ENCODE measurements around the gene CBLC. TPM values are rescaled to one million over a fixed set of nuclear protein-coding genes. Genes with fewer than 3 reads are reported as not detected.

The CBLC gene
- total RNA-seq, 3 donors from 2014 or later (not counting 1 experiment from before 2014, with no cell fraction given): not detected

GRCh38 chr19:44758596-44758995, 19.1 kb upstream of the CBLC start:
- H3K9me3 Mint-ChIP-seq: no peaks in the 10 kb centered on the region
- intact Hi-C loops (cut with micrococcal nuclease): no loop called here
- 94% methylated on average over 9 of the region's 9 CpGs for WGBS (ENCODE audit: insufficient coverage)
- H3K27ac Mint-ChIP-seq: peak overlapping the region; percentile 21 to 88
- Histone ChIP-seq H3K36me3 (ENCODE audit: control insufficient read depth, insufficient read depth, low read length) (peaks cover 26% of the 10 kb centered on the region), H3K4me1 (ENCODE audit: control insufficient read depth, insufficient read depth, low read length) (peaks cover 58% of the 10 kb centered on the region), H3K4me3 (ENCODE audit: low read length) (no peak overlapping the region), H3K27me3 (ENCODE audit: control insufficient read depth, insufficient read depth, low read length) (no peaks in the 10 kb centered on the region), H3K9me3 (ENCODE audit: control insufficient read depth, insufficient read depth, low read length) (no peaks in the 10 kb centered on the region), H3K27ac (ENCODE audit: low read length) (no peak overlapping the region)
- ATAC-seq: no peak
- H3K27me3 Mint-ChIP-seq (ENCODE audit: low read depth in 2 of 2): no peaks in the 10 kb centered on the region
- H3K4me3 Mint-ChIP-seq: peak overlapping the region; percentile 53
- H3K4me1 Mint-ChIP-seq: peaks cover 31 to 39% of the 10 kb centered on the region in 2 donors
- TF ChIP-seq CTCF (IDR thresholded peaks at IDR 0.05): no peak
- no peak for DNase-seq
- H3K36me3 Mint-ChIP-seq: no peaks in the 10 kb centered on the region

- Histone ChIP-seq H3K4me1 (ENCODE audit: control insufficient read depth, insufficient read depth, low read length) (peaks cover 52% of the 10 kb centered on the region), H3K27me3 (ENCODE audit: control insufficient read depth, insufficient read depth, low read length) (no peaks in the 10 kb centered on the region), H3K9me3 (ENCODE audit: control insufficient read depth, insufficient read depth, low read length) (no peaks in the 10 kb centered on the region), H3K4me3 (ENCODE audit: low read length) (no peak overlapping the region), H3K36me3 (ENCODE audit: control insufficient read depth, insufficient read depth, low read length) (peaks cover 26% of the 10 kb centered on the region), H3K27ac (ENCODE audit: low read length) (no peak overlapping the region)
- no peak for DNase-seq
- TF ChIP-seq CTCF (IDR thresholded peaks at IDR 0.05): no peak
- no peaks in the 10 kb centered on the region for H3K27me3 Mint-ChIP-seq (ENCODE audit: low read depth in 2 of 2)
- no peak overlapping the region for H3K4me3 Mint-ChIP-seq
- H3K9me3 Mint-ChIP-seq: no peaks in the 10 kb centered on the region
- no peak for ATAC-seq
- peaks cover 26 to 33% of the 10 kb centered on the region in 2 donors for H3K4me1 Mint-ChIP-seq
- peak overlapping the region; percentile 85 to 88 for H3K27ac Mint-ChIP-seq
- intact Hi-C loops (cut with micrococcal nuclease): no loop called here
- no peaks in the 10 kb centered on the region for H3K36me3 Mint-ChIP-seq
- 84% methylated on average over 5 of the region's 10 CpGs for WGBS (ENCODE audit: insufficient coverage)
Measured at GRCh38 chr19:44759083-44759804, 18.4 kb upstream of the CBLC start.

GRCh38 chr19:44762038-44762437, 15.7 kb upstream of the CBLC start:
- H3K27ac Mint-ChIP-seq: peak overlapping the region in 1 of 2 donors; percentile 31
- no peaks in the 10 kb centered on the region for H3K9me3 Mint-ChIP-seq
- H3K27me3 Mint-ChIP-seq (ENCODE audit: low read depth in 2 of 2): no peaks in the 10 kb centered on the region
- Histone ChIP-seq H3K27ac (ENCODE audit: low read length) (no peak overlapping the region), H3K4me1 (ENCODE audit: control insufficient read depth, insufficient read depth, low read length) (peaks cover 28% of the 10 kb centered on the region), H3K36me3 (ENCODE audit: control insufficient read depth, insufficient read depth, low read length) (peaks cover 23% of the 10 kb centered on the region), H3K27me3 (ENCODE audit: control insufficient read depth, insufficient read depth, low read length) (no peaks in the 10 kb centered on the region), H3K4me3 (ENCODE audit: low read length) (no peak overlapping the region), H3K9me3 (ENCODE audit: control insufficient read depth, insufficient read depth, low read length) (no peaks in the 10 kb centered on the region)
- ATAC-seq (no peak), DNase-seq (peak in 1 of 2 donors; percentile 15)
- intact Hi-C loops (cut with micrococcal nuclease): no loop called here
- WGBS (ENCODE audit: insufficient coverage): 85% methylated on average over 5 of the region's 8 CpGs
- peaks cover 17 to 19% of the 10 kb centered on the region in 2 donors for H3K4me1 Mint-ChIP-seq
- no peak overlapping the region for H3K4me3 Mint-ChIP-seq
- no peaks in the 10 kb centered on the region for H3K36me3 Mint-ChIP-seq
- TF ChIP-seq CTCF (IDR thresholded peaks at IDR 0.05): no peak

Measured in natural killer cell (primary cell).